Fibroblast of villous mesenchyme (primary cell): Measurements from ENCODE around the gene MCTP1. TPM values are rescaled to one million over a fixed set of nuclear protein-coding genes. Genes with fewer than 3 reads are reported as not detected.

Experiments used
- DNase-seq: peaks from one replicate; pipeline ENCODE4 v3.0.0-alpha.2; 2010; ENCODE audit warnings: low read depth
- H3K4me3 ChIP-seq: 2 replicates; pipeline ENCODE4 v1.5.1; 2011; ENCODE audit warnings: low read depth, mild to moderate bottlenecking, low read length
- total RNA-seq: library from RNA; depleted of rRNA; stranded (reverse); fragments of >200 nt; gene quantifications from 2 replicates; pipeline ENCODE4 v1.2.3, GENCODE V29; 2012
- TF ChIP-seq, protein P1 (sequence below): IDR thresholded peaks from 2 replicates; pipeline ENCODE4 v1.5.1; 2012; ENCODE audit warnings: low read depth, mild to moderate bottlenecking, low read length; ENCODE audit not compliant: insufficient read depth

The MCTP1 gene
- total RNA-seq, 1 donor, result 14.7 TPM

DNA sequence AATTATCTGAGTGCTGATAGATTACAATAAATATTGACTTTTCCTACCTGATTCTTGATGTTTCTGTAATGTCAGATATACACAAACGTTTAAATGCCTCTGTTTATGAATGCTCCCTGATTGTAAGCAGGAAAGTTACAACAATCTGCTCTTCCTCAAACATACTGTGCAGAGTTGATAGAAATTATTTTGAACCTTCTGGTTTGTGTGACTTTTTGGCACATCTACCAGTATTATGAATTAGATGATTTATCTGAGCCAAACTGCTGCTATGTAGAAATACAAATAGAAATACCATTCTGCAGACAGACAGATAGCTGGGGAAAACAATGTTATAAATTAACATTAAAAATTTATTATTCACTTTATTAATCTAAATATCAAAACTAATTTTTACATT lies 553.4 kb downstream of the MCTP1 start:
- TF ChIP-seq, protein P1, sequence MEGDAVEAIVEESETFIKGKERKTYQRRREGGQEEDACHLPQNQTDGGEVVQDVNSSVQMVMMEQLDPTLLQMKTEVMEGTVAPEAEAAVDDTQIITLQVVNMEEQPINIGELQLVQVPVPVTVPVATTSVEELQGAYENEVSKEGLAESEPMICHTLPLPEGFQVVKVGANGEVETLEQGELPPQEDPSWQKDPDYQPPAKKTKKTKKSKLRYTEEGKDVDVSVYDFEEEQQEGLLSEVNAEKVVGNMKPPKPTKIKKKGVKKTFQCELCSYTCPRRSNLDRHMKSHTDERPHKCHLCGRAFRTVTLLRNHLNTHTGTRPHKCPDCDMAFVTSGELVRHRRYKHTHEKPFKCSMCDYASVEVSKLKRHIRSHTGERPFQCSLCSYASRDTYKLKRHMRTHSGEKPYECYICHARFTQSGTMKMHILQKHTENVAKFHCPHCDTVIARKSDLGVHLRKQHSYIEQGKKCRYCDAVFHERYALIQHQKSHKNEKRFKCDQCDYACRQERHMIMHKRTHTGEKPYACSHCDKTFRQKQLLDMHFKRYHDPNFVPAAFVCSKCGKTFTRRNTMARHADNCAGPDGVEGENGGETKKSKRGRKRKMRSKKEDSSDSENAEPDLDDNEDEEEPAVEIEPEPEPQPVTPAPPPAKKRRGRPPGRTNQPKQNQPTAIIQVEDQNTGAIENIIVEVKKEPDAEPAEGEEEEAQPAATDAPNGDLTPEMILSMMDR, result no peak
- no peak overlapping the region for H3K4me3 ChIP-seq
- DNase-seq, result no peak

DNA sequence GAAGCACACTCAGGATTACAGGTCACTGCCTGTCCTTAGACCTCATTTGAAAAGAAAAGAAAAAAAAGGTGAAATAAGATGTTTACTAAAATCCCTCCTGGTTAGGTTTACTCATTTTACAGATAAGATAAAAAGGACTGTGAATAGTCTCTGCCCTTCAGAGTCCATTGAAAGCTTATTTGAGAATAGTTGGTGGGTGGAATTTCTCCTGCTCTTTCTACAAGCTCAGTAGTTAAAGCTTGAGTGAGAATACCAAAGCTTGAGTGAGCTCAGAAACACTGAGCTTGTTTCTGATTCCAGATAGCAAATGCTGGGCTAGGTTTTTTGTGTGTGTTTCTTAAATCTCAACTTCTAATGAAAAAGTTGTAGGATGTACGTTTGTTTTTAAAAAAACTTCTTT lies 559.8 kb downstream of the MCTP1 start:
- no peak for DNase-seq
- TF ChIP-seq, protein P1, result no peak
- no peak overlapping the region for H3K4me3 ChIP-seq

DNA sequence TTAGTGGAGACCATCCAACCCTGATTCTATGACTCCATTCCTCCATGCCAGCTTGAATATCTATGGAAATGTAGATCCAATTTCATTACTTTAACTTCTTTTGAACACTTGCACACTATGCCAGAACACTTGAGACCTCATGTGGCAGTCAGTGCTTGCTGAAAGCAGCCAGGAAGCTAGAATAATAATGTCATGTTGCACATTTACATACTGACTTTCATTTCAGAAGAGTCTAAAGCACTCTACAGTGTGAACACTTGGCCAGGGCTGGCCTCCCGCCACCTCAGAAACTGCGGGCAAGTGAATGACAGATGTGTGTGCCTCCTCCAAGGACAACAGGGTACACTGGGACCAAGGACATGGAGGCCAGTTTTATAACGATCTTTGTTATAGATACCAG lies 569.1 kb downstream of the MCTP1 start:
- TF ChIP-seq, protein P1, result no peak
- no peak overlapping the region for H3K4me3 ChIP-seq
- DNase-seq, result no peak

DNA sequence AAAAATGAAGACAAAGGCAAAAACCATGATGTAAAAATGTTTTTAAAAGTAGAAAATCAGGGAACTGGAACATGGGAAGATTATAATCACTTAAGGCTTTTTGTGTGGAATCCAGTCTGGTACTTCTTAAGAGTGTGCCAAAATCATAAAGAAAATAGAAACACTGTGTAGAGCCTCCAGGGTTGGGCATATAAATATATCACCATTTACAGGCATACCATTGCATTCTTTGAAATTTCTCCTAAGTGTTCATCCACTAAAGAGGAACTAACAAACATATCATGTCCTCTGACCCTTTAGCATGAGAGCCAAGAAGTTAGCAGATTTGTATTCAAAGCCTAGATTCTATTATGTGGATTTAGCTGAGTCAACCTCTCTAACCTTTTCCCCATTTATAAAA lies 573.1 kb downstream of the MCTP1 start:
- DNase-seq, result no peak
- no peak overlapping the region for H3K4me3 ChIP-seq
- TF ChIP-seq, protein P1, result no peak

DNA sequence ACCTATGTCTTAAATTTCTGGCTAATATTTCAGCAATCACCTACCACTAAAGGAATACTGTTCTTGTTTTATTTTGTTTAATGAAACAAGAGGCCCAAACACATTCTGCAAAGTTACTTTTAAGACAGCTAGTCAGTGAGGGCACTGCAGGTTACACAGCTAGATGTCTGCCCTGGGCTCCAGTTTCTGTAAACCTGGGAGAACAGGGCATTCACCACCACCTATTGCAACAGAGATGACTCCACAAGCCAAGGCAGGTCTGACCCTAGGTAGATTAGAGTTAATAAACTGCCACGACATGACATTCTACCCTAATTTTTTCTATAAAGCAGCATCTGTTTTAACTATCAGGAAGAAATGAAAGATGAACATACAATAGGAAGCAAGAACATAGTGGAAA lies 575.6 kb downstream of the MCTP1 start:
- no peak for DNase-seq
- TF ChIP-seq, protein P1, result no peak
- H3K4me3 ChIP-seq, result no peak overlapping the region

DNA sequence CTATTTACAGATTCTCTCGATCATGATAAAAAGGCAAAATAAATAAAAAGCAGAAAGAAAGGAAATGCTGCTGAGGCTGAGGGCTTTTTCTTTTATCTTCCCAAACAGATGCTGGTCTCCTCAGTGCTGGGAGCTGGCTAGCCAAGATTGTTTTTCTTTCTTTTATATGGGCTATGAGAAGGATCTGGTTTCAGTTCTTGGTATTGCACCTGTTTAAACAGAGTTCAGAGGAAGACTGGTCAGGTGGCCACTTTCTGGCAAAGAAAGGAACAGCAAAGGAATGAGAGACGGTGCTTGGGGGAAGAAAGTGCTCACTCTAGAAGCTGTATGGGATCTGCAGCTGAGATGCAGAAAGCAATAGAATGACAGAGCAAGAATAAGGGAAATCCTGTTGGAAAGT lies 577.5 kb downstream of the MCTP1 start:
- TF ChIP-seq, protein P1, result no peak
- no peak overlapping the region for H3K4me3 ChIP-seq
- DNase-seq, result no peak

DNA sequence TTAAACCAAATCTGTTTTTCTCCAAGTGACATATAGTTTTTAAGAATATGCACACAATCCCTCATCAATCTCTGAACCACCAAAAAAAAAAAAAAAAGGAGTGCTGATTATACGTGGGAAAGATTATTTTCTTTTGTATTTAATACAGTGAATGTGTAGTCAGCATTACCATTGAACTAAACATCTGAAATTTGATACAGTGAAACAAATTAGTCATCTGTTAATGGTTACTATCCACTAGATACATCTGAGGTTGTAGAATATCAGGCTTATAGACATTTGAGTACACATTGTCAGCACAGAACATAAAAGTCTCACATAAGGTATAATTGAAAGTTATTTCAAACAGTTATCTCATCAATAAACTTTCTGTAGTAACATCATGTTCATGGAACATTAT lies 579.5 kb downstream of the MCTP1 start:
- TF ChIP-seq, protein P1, result no peak
- no peak overlapping the region for H3K4me3 ChIP-seq
- DNase-seq, result no peak
